Bronchial epithelial cell (primary cell): ENCODE results near the gene PLCB1. TPM values are rescaled to one million over a fixed set of nuclear protein-coding genes. Genes with fewer than 3 reads are reported as not detected.

Source experiments
- DNase-seq: peaks from one replicate; pipeline ENCODE4 v3.0.0-alpha.2; 2010; ENCODE audit warnings: low read depth
- FAIRE-seq: peaks from 2 replicates; lab custom pipeline; 2011; peaks lifted over from hg19 to GRCh38; lab: Jason Lieb, UNC
- H3K27me3 ChIP-seq: 2 replicates; pipeline ENCODE4 v1.5.1; 2011; ENCODE audit warnings: low read length; ENCODE audit not compliant: control insufficient read depth, insufficient read depth
- H3K36me3 ChIP-seq: 2 replicates; pipeline ENCODE4 v1.5.1; 2011; ENCODE audit warnings: low read length; ENCODE audit not compliant: control insufficient read depth, insufficient read depth
- H3K4me3 ChIP-seq: 2 replicates; pipeline ENCODE4 v1.5.1; 2011; ENCODE audit warnings: mild to moderate bottlenecking, low read depth, low read length, control low read depth
- total RNA-seq: library from RNA; depleted of rRNA; stranded (reverse); fragments of >200 nt; gene quantifications from 2 replicates; pipeline ENCODE4 v1.2.1, GENCODE V29; 2014
- TF ChIP-seq, protein P1 (sequence below): IDR thresholded peaks from 2 replicates; pipeline ENCODE4 v1.5.1; 2011; ENCODE audit warnings: mild to moderate bottlenecking, moderate library complexity, low read length, control low read depth, inconsistent platforms; ENCODE audit not compliant: insufficient read depth, severe bottlenecking

Gene PLCB1
- total RNA-seq, 1 donor from 2014 or later = 1.1 TPM

DNA sequence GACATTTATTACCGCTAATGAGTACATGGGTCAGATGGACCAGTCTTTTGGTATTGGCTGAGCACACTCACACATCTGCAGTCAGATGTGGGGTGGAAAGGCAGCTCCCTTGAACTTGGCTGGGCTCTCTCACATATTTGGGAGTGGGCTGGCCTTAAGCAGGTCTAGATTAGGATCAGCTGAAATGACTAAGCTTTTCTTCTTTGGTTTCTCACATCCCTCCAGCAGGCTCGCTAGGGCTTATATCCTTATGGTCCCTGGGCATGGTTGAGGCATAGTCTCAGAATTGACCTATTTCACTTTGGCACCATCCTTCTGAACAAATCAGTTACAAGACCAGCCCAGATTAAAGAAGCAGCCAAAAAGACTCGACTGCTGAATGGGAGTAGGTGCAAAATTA lies 14.4 kb upstream of the PLCB1 start:
- H3K36me3 ChIP-seq = no peaks in the 10 kb centered on the region
- DNase-seq (no peak), FAIRE-seq (no peak)
- H3K27me3 ChIP-seq = no peaks in the 10 kb centered on the region
- H3K4me3 ChIP-seq = no peak overlapping the region
- TF ChIP-seq, protein P1, sequence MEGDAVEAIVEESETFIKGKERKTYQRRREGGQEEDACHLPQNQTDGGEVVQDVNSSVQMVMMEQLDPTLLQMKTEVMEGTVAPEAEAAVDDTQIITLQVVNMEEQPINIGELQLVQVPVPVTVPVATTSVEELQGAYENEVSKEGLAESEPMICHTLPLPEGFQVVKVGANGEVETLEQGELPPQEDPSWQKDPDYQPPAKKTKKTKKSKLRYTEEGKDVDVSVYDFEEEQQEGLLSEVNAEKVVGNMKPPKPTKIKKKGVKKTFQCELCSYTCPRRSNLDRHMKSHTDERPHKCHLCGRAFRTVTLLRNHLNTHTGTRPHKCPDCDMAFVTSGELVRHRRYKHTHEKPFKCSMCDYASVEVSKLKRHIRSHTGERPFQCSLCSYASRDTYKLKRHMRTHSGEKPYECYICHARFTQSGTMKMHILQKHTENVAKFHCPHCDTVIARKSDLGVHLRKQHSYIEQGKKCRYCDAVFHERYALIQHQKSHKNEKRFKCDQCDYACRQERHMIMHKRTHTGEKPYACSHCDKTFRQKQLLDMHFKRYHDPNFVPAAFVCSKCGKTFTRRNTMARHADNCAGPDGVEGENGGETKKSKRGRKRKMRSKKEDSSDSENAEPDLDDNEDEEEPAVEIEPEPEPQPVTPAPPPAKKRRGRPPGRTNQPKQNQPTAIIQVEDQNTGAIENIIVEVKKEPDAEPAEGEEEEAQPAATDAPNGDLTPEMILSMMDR = no peak

- H3K4me3 ChIP-seq = no peak overlapping the region
- DNase-seq (no peak), FAIRE-seq (no peak)
- no peaks in the 10 kb centered on the region for H3K36me3 ChIP-seq
- H3K27me3 ChIP-seq = no peaks in the 10 kb centered on the region
- TF ChIP-seq, protein P1 = no peak
Measured at GRCh38 chr20:8118039-8118438, 14.0 kb upstream of the PLCB1 start.

DNA sequence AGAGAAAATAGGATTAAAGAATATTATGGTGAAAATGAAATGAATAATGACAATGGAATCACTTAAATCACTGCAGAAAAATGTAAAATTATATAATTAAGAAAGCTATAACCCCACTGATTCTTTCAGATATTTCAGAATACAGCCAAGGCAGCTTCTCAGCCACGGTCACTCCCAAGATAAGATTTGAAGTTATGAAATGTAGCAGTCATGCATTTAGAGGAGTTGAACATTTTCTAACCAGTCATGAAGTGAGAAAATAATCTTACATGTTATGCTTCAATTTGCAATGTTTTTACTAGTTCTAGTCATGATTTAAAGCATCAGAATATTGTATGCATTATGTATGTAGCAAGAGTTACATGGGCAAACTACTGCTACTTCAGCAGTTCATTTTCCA lies 13.3 kb upstream of the PLCB1 start:
- TF ChIP-seq, protein P1 = no peak
- Histone ChIP-seq H3K27me3 (no peaks in the 10 kb centered on the region), H3K36me3 (no peaks in the 10 kb centered on the region), H3K4me3 (no peak overlapping the region)
- FAIRE-seq (no peak), DNase-seq (no peak)

- no peak overlapping the region for H3K4me3 ChIP-seq
- no peak for FAIRE-seq
- TF ChIP-seq, protein P1 = no peak
- no peaks in the 10 kb centered on the region for H3K36me3 ChIP-seq
- DNase-seq = peak; percentile 15
- no peaks in the 10 kb centered on the region for H3K27me3 ChIP-seq
Measured at GRCh38 chr20:8121666-8122065, 10.4 kb upstream of the PLCB1 start.

GRCh38 chr20:8124639-8125038 lies 7.4 kb upstream of the PLCB1 start:
- DNase-seq (peak; percentile 58), FAIRE-seq (no peak)
- Histone ChIP-seq H3K36me3 (no peaks in the 10 kb centered on the region), H3K27me3 (peaks cover under 1% of the 10 kb centered on the region), H3K4me3 (no peak overlapping the region)
- TF ChIP-seq, protein P1 = no peak

GRCh38 chr20:8126181-8126580 lies 5.9 kb upstream of the PLCB1 start:
- DNase-seq = no peak
- no peak overlapping the region for H3K4me3 ChIP-seq
- TF ChIP-seq, protein P1 = no peak
- H3K36me3 ChIP-seq = no peaks in the 10 kb centered on the region
- H3K27me3 ChIP-seq = peaks cover 2% of the 10 kb centered on the region
- no peak for FAIRE-seq
